Activated naive CD8-positive, alpha-beta T cell treated with anti-CD3 and anti-CD28 coated beads, Interleukin-2, amount 50 U/mL, for 24 hours (primary cell): ENCODE results near the gene SLC24A3.

Experiments
- ATAC-seq: fragments of 150-1000 bp; cut with Tn5 transposase; one replicate; pipeline ENCODE4 v1.10.0; 2021
- DNase-seq: peaks from one replicate; pipeline ENCODE4 v3.0.0; 2021
- H3K27ac Mint-ChIP-seq: one replicate; pipeline ENCODE4 v1.8.0; 2021; ENCODE audit warnings: mild to moderate bottlenecking, mixed read lengths
- H3K27me3 Mint-ChIP-seq: one replicate; pipeline ENCODE4 v1.8.0; 2021; ENCODE audit warnings: mixed read lengths
- H3K36me3 Mint-ChIP-seq: one replicate; pipeline ENCODE4 v1.8.0; 2021; ENCODE audit warnings: low read depth, mixed read lengths
- H3K4me1 Mint-ChIP-seq: one replicate; pipeline ENCODE4 v1.8.0; 2021; ENCODE audit warnings: mixed read lengths
- H3K4me3 Mint-ChIP-seq: one replicate; pipeline ENCODE4 v1.8.0; 2021; ENCODE audit warnings: mild to moderate bottlenecking, moderate library complexity, mixed read lengths
- H3K9me3 Mint-ChIP-seq: one replicate; pipeline ENCODE4 v1.8.0; 2021; ENCODE audit warnings: mixed read lengths

The SLC24A3 gene

DNA sequence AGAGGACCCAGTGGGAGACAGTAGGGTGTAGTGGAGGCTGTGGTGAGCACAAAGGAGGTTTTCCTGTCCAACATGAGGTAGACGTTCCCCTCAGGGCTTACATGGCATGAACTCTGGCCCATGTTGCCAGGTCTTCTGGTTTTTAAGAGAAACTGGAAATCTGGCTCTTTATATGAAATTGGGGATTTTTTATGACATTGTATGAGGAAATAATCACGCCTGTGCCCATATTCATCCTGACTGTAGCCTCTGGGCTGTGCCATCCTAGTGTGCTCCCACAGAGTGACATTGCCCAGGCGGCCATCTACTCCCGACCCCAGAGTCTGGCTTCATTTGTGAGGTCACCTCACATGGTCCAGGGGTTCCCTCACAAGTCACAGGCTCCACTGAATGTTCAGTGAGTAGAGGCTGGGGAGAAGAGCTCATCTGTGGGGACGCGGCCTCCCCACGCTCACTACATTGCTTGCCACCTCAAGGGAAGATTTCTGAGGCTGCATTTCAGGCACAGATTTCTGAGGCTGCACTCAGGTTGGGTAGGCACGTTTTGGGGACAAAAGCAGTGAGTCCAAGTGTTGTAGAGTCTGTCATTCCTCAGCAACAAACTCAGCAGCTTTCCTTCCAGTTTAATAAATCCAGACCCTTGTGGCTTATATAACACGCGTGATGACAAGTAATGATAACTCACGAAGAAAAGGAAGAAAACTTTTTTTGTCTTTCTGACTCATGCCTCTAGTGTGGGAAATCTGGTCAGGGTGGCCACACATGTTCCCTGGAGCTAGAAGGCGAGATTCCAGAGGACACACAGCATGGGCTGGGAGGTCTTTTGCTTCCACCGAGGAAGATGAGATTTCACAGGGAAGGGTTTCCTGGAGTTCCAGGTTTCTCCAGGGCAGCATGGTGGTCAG lies 41.7 kb downstream of the SLC24A3 start:
- Mint-ChIP-seq H3K4me1 (no peaks in the 10 kb centered on the region), H3K27me3 (peaks cover 3% of the 10 kb centered on the region), H3K36me3 (no peaks in the 10 kb centered on the region), H3K4me3 (no peak overlapping the region), H3K9me3 (no peaks in the 10 kb centered on the region), H3K27ac (no peak overlapping the region)
- ATAC-seq (no peak), DNase-seq (no peak)

DNA sequence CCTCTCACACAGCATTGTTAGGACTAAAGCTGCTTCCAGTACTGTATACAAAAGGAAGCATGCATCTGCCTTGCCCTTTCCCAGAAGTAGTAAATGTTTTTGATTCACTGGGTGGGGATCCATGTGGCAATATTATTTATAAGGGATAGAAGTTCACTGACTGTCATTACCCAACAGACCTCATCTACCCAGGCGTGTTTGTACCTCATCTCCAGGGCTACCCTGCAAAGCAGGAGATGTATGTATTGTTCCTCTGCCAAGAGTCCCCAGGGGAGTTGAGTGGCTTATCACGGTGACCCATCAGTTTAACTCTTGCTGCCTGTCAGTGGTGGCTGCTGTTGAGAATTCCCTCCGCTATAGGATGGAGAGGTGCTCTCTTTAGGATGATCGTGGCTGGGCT lies 42.5 kb downstream of the SLC24A3 start:
- ATAC-seq (no peak), DNase-seq (no peak)
- Mint-ChIP-seq H3K27me3 (peaks cover 3% of the 10 kb centered on the region), H3K4me1 (no peaks in the 10 kb centered on the region), H3K36me3 (no peaks in the 10 kb centered on the region), H3K4me3 (no peak overlapping the region), H3K27ac (no peak overlapping the region), H3K9me3 (no peaks in the 10 kb centered on the region)

DNA sequence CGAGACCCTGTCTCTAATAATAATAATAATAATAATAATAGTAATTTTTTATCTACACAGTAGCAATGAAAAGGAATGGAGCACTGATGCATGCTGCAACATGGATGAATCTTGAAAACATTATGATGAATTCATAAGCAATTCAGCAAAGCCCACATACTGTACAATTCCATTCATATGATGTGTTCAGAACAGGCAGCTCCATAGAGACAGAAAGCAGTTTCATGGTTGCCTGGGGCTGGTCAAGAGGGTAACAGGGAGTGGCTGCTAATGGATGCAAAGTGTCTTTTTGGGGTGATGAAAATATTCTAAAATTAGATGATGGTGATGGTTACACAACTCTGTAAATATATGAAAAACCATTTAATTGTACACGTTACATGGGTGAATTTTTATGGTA lies 43.6 kb downstream of the SLC24A3 start:
- no peak for ATAC-seq
- Mint-ChIP-seq H3K9me3 (no peaks in the 10 kb centered on the region), H3K27ac (no peak overlapping the region), H3K36me3 (no peaks in the 10 kb centered on the region), H3K4me1 (no peaks in the 10 kb centered on the region), H3K4me3 (no peak overlapping the region), H3K27me3 (peaks cover 3% of the 10 kb centered on the region)
- no peak for DNase-seq

GRCh38 chr20:19256906-19257595 lies 44.6 kb downstream of the SLC24A3 start:
- Mint-ChIP-seq H3K27me3 (peaks cover 2% of the 10 kb centered on the region), H3K4me1 (no peaks in the 10 kb centered on the region), H3K4me3 (no peak overlapping the region), H3K36me3 (no peaks in the 10 kb centered on the region), H3K27ac (no peak overlapping the region), H3K9me3 (no peaks in the 10 kb centered on the region)
- DNase-seq (no peak), ATAC-seq (no peak)

DNA sequence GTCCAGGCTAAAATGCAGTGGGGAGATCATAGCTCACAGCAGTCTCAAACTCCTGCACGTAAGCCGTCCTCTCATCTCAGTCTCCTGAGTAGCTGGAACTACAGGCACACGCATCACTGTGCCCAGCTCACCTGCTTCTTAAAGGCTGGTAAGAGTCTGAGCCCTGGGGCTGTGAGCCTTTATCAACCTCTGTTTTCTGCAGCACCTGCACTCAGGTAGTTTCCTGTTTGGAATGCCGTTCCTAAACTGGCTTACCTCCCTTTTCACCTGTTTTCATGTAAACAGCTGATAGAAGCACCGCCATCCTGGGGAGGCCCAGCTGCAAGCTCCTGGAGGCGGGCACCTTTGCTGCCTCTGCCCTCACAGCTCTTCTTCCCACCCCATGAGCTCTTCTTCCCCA lies 45.4 kb downstream of the SLC24A3 start:
- no peaks in the 10 kb centered on the region for H3K36me3 Mint-ChIP-seq
- H3K27me3 Mint-ChIP-seq = no peaks in the 10 kb centered on the region
- no peak overlapping the region for H3K4me3 Mint-ChIP-seq
- H3K9me3 Mint-ChIP-seq = no peaks in the 10 kb centered on the region
- ATAC-seq (no peak), DNase-seq (no peak)
- no peak overlapping the region for H3K27ac Mint-ChIP-seq
- no peaks in the 10 kb centered on the region for H3K4me1 Mint-ChIP-seq

GRCh38 chr20:19259141-19259591 lies 46.7 kb downstream of the SLC24A3 start:
- DNase-seq (no peak), ATAC-seq (no peak)
- Mint-ChIP-seq H3K4me1 (no peaks in the 10 kb centered on the region), H3K27me3 (peaks cover 4% of the 10 kb centered on the region), H3K4me3 (no peak overlapping the region), H3K9me3 (no peaks in the 10 kb centered on the region), H3K27ac (no peak overlapping the region), H3K36me3 (no peaks in the 10 kb centered on the region)

DNA sequence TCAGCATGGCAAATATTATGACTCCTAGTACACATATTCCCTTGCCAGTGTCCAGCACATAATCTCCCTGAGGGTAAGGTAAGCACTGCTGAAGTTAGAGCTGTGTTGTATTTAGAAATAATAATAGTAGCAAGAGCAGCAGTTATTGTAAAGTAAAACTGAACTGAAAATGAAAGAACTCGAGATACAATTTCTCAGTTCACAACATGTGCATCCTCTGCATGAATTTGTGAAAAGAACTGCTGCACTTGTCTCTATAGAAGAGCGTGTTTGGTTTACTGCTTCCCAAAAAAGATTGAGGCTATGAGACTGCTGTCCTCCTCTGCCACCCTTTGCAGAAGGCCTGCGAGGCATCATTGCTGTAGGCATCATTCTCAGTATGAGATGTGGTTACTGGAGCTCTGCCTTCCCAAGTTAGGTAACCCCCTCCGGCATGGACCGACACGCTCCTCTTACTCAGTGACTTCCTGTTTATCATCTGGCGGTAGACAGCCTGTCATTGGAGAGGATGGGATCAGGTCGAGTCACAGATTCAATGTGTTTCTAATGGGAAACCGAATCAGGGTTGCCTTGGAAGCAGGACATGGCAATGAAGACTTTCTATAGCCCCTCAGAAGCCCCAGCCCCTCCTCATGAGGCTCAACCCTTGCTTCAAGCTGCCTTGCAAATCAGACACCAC lies 48.1 kb downstream of the SLC24A3 start:
- Mint-ChIP-seq H3K27ac (no peak overlapping the region), H3K27me3 (peaks cover 4% of the 10 kb centered on the region)
- no peak for ATAC-seq

GRCh38 chr20:19264191-19264590 lies 51.7 kb downstream of the SLC24A3 start:
- Mint-ChIP-seq H3K36me3 (no peaks in the 10 kb centered on the region), H3K9me3 (no peaks in the 10 kb centered on the region), H3K27ac (no peak overlapping the region), H3K27me3 (peaks cover 4% of the 10 kb centered on the region), H3K4me3 (no peak overlapping the region), H3K4me1 (no peaks in the 10 kb centered on the region)
- no peak for DNase-seq
- ATAC-seq = no peak

More for the DNA sequence above, 48.1 kb downstream of the SLC24A3 start:
- no peak for DNase-seq
- Mint-ChIP-seq H3K9me3 (no peaks in the 10 kb centered on the region), H3K4me1 (no peaks in the 10 kb centered on the region), H3K4me3 (no peak overlapping the region), H3K36me3 (no peaks in the 10 kb centered on the region)

DNA sequence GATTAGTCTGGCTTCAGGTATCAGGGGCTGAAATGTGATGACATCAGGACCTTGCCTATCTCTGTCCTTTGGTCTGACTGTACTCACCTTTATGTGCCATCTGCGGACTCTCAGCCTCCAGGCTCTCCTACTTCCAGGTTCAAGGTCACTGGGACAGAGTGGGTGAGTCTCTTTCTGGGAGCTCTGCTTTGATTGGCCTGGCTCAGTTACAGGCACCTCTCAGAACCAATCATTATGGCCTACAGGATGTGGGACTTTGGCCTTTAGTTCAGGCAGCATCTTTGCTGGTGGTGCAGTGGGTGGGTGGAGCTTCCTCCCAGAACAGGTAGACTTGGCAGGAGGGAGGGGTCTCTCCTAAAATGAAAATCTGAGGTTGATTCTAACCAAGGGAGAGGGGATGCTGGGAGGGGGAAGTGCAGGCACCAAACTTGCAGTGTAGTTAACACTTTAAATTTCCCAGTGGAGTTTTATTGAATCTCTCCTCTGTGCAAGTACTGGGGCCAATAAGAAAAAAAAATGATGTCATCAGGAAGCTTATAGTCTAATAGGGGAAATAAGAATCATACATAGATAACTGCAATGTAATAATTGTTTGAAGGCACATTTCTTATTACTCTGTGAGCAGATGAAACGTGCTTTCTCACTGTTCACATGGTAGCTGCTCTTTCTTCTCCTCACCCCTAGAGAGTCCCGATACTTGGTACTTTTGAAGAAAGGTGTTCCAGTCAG lies 53.4 kb downstream of the SLC24A3 start:
- no peaks in the 10 kb centered on the region for H3K36me3 Mint-ChIP-seq
- ATAC-seq = no peak
- H3K4me1 Mint-ChIP-seq = no peaks in the 10 kb centered on the region

DNA sequence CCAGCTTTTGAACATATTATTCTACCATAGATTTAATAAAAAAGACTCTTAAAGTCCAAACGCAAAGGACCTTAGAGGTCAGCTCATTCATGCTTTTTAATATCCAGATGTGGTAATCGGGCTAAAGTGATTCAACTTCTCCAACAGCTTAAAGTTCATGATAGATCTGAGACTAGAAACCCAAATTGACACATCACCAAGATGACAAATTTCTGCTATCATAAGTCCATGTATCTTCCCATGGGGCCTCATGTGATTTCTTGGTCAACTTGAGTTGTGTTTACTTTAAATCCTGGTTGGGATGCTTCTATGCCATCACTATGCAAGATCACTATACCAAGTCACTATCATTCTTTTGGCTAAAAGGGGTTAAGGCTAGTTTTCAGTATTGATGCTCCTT lies 56.0 kb downstream of the SLC24A3 start:
- DNase-seq = no peak
- ATAC-seq = no peak
- no peak overlapping the region for H3K4me3 Mint-ChIP-seq
- H3K4me1 Mint-ChIP-seq = no peaks in the 10 kb centered on the region
- no peaks in the 10 kb centered on the region for H3K9me3 Mint-ChIP-seq
- H3K36me3 Mint-ChIP-seq = no peaks in the 10 kb centered on the region
- no peak overlapping the region for H3K27ac Mint-ChIP-seq
- H3K27me3 Mint-ChIP-seq = peaks cover 4% of the 10 kb centered on the region

More for the DNA sequence above, 53.4 kb downstream of the SLC24A3 start:
- Mint-ChIP-seq H3K9me3 (no peaks in the 10 kb centered on the region), H3K27ac (no peak overlapping the region), H3K27me3 (peaks cover 4% of the 10 kb centered on the region), H3K4me3 (no peak overlapping the region)
- no peak for DNase-seq

GRCh38 chr20:19269737-19270340 lies 57.4 kb downstream of the SLC24A3 start:
- ATAC-seq (no peak), DNase-seq (no peak)
- no peaks in the 10 kb centered on the region for H3K36me3 Mint-ChIP-seq
- H3K4me1 Mint-ChIP-seq = no peaks in the 10 kb centered on the region
- no peak overlapping the region for H3K4me3 Mint-ChIP-seq
- no peak overlapping the region for H3K27ac Mint-ChIP-seq
- no peaks in the 10 kb centered on the region for H3K27me3 Mint-ChIP-seq
- no peaks in the 10 kb centered on the region for H3K9me3 Mint-ChIP-seq

DNA sequence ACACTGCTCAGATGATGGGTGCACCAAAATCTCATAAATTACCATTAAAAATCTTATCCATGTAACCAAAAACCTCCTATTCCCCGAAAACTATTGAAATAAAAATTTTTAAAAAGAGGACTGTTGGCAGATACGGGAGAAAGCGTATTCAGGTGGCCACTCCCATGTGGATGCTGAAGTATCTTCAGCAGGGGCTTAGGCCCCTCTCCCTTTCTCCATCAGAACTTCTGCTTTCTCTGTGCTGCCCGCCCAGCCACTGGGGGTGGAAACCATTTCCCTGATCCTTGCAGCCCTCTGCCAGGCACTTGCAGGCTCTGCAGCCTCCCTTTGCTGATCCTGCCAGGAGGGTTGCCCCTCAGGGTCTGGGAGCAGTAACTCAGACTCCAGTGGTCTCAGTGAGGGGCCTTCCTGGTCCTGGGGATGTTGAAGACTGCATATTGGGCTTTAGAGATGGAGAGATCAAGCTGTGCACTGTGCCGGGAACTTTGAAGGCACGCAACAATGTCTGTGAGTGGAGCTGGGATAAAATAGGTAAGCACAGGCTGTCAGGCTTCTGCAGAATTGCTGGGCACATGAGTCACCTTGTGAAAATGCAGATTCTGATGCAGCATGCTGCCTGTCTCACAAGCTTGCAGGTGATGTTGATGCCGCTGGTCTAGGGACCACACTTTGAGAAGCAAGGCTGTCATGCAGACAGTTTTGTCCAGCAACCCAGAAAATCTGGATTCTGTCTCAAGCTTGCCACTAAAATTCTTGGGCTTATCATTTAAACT lies 59.6 kb downstream of the SLC24A3 start:
- Mint-ChIP-seq H3K9me3 (no peaks in the 10 kb centered on the region), H3K27ac (no peak overlapping the region), H3K4me1 (no peaks in the 10 kb centered on the region), H3K36me3 (no peaks in the 10 kb centered on the region), H3K4me3 (no peak overlapping the region), H3K27me3 (no peaks in the 10 kb centered on the region)
- ATAC-seq (no peak), DNase-seq (no peak)

GRCh38 chr20:19272976-19273654 lies 60.7 kb downstream of the SLC24A3 start:
- no peaks in the 10 kb centered on the region for H3K36me3 Mint-ChIP-seq
- H3K27me3 Mint-ChIP-seq = no peaks in the 10 kb centered on the region
- ATAC-seq (no peak), DNase-seq (no peak)
- no peaks in the 10 kb centered on the region for H3K9me3 Mint-ChIP-seq
- no peaks in the 10 kb centered on the region for H3K4me1 Mint-ChIP-seq
- H3K27ac Mint-ChIP-seq = no peak overlapping the region
- no peak overlapping the region for H3K4me3 Mint-ChIP-seq
